Cardiac fibroblast (primary cell): ENCODE measurements around the gene PMS1.
"Not testable (repeated sequence)": the region's sequence is repeated elsewhere in the genome, so short reads cannot be mapped to it uniquely, and the experiment has no call there.

Source experiments
- DNase-seq, 2 donors: peaks; one replicate each; pipeline versions ENCODE4 v3.0.0 to v3.0.0-alpha.2; 2010; ENCODE audit warnings: low read depth in 2 of 2
- H3K4me3 ChIP-seq, 2 donors: replicated peaks in 1 of 2; 1 replicate in 1 of 2; 2 replicates in 1 of 2; pipeline ENCODE4 v1.5.1; 2011; ENCODE audit warnings: low read depth in 2 of 2, low read length in 2 of 2, mild to moderate bottlenecking in 2 of 2, moderate library complexity in 1 of 2
- CTCF ChIP-seq: IDR thresholded peaks from one replicate; pipeline ENCODE4 v1.5.1; 2011; ENCODE audit warnings: low read depth, mild to moderate bottlenecking, low read length, inconsistent platforms

PMS1 gene

GRCh38 chr2:189783927-189784867 is at the start of gene PMS1, which contains the start of gene ORMDL1:
PMS1 (plus strand) TSS chr2:189784450; CDS start chr2:189791810, 7,360 bp downstream.
ORMDL1 (minus strand) TSS chr2:189784339; CDS start chr2:189782595, 1,744 bp downstream.
- H3K4me3 ChIP-seq, result peak within 1 kb of the TSS; percentile 64 to 87
- no peak for TF ChIP-seq CTCF
- peak; percentile 96 to 97 for DNase-seq

- peak; percentile 84 for TF ChIP-seq CTCF
- no peak overlapping the region for H3K4me3 ChIP-seq
- DNase-seq, result peak; percentile 40 to 55
Measured at GRCh38 chr2:189751080-189751658, 33.1 kb upstream of the PMS1 start.

GRCh38 chr2:189756311-189756952 is 27.8 kb upstream of the PMS1 start:
- H3K4me3 ChIP-seq, result no peak overlapping the region
- no peak for DNase-seq
- TF ChIP-seq CTCF, result no peak

GRCh38 chr2:189760154-189760553 is 24.1 kb upstream of the PMS1 start:
- DNase-seq, result not testable (repeated sequence)

GRCh38 chr2:189762229-189762550 is 22.1 kb upstream of the PMS1 start:
- no peak for DNase-seq
- TF ChIP-seq CTCF, result no peak
- H3K4me3 ChIP-seq, result peak overlapping the region; percentile 75 to 78

More at GRCh38 chr2:189760154-189760553, 24.1 kb upstream of the PMS1 start:
- not testable (repeated sequence) for H3K4me3 ChIP-seq

- peak; percentile 90 to 94 for DNase-seq
- TF ChIP-seq CTCF, result peak; percentile 60
- H3K4me3 ChIP-seq, result peak within 1 kb of the TSS; percentile 75 to 78
Measured at GRCh38 chr2:189762551-189763298, 21.5 kb upstream of the PMS1 start, which contains the start of gene OSGEPL1. OSGEPL1 (minus strand) TSS chr2:189762792; CDS start chr2:189761640, 1,152 bp downstream.
